HepG2 (cell line): ENCODE results near the gene NEGR1. TPM values are rescaled to one million over a fixed set of nuclear protein-coding genes. Genes with fewer than 3 reads are reported as not detected.

ENCODE experiments used
- ATAC-seq: fragments of 200-7000 bp; cut with Tn5 transposase; 3 replicates; pipeline ENCODE4 v1.9.1; 2020; ENCODE audit warnings: mild to moderate bottlenecking, moderate library complexity
- BruUV-seq: library from RNA; stranded (reverse); fragments of 400-500 nt; replicated peaks from 2 replicates; lab custom pipeline; 2021; lab: Mats Ljungman, UMichigan
- CTCF ChIA-PET: fragments of 300-600 bp; formaldehyde crosslinking; extraction: SDS; loops from one replicate; lab custom pipeline; 2021; ENCODE audit warnings: low total read pairs, inconsistent platforms, low intra/inter-chr PET ratio; lab: Yijun Ruan, JAX
- POLR2A ChIA-PET: fragments of 350-600 bp; sonication (Branson Sonifier 250); formaldehyde crosslinking; loops from one replicate; lab custom pipeline; 2020; ENCODE audit warnings: antibody characterized with exemption, inconsistent platforms; lab: Yijun Ruan, JAX
- DNase-seq: peaks from one replicate; pipeline ENCODE4 v3.0.0-alpha.2; 2015; ENCODE audit warnings: low spot score
- FAIRE-seq: peaks from 3 replicates; lab custom pipeline; 2011; peaks lifted over from hg19 to GRCh38; lab: Jason Lieb, UNC
- H2AFZ ChIP-seq: one replicate; pipeline ENCODE4 v1.6.1; 2011; ENCODE audit warnings: low read length, inconsistent platforms
- H3K27ac ChIP-seq: fragments of 300-600 bp; 3 replicates; pipeline ENCODE4 v1.8.0; 2011; ENCODE audit warnings: mixed run types, mild to moderate bottlenecking, mixed read lengths, low read length, inconsistent platforms; ENCODE audit not compliant: insufficient read depth; ENCODE audit errors: extremely low read length
- H3K27me3 ChIP-seq, 2 experiments: fragments of 200-600 bp in 1 of 2; 2 replicates in 1 of 2; 3 replicates in 1 of 2; pipeline versions ENCODE4 v1.6.0 to v1.8.0; 2011; ENCODE audit warnings: low read length in 2 of 2, mild to moderate bottlenecking in 2 of 2, moderate library complexity in 2 of 2, inconsistent platforms in 1 of 2; ENCODE audit not compliant: insufficient read depth in 2 of 2, control insufficient read depth in 1 of 2
- H3K36me3 ChIP-seq, 2 experiments: fragments of 200-600 bp in 1 of 2; replicated peaks in 1 of 2; 2 replicates in 1 of 2; 3 replicates in 1 of 2; pipeline versions ENCODE4 v1.5.1 to v1.8.0; 2011; ENCODE audit warnings: low read length in 2 of 2, inconsistent platforms in 1 of 2; ENCODE audit not compliant: insufficient read depth in 2 of 2, control insufficient read depth in 1 of 2
- H3K4me1 ChIP-seq: 2 replicates; pipeline ENCODE4 v1.5.1; 2012; ENCODE audit warnings: low read length, inconsistent platforms; ENCODE audit not compliant: insufficient read depth
- H3K4me2 ChIP-seq: 2 replicates; pipeline ENCODE4 v1.6.0; 2011; ENCODE audit warnings: low read depth, low read length, inconsistent platforms
- H3K4me3 ChIP-seq, 3 experiments: fragments of 200-600 bp in 1 of 3; sonication (generic), shearing (Covaris generic) in 1 of 3; replicated peaks in 1 of 3; 2 replicates each; pipeline ENCODE4 v1.5.1; 2011 to 2016; ENCODE audit warnings: low read length in 3 of 3, inconsistent platforms in 2 of 3, low read depth in 2 of 3, mild to moderate bottlenecking in 2 of 3, control low read depth in 1 of 3, mixed read lengths in 1 of 3; ENCODE audit not compliant: insufficient read depth in 1 of 3
- H3K79me2 ChIP-seq: one replicate; pipeline ENCODE4 v1.6.1; 2011; ENCODE audit warnings: low read length, inconsistent platforms; ENCODE audit not compliant: insufficient read depth
- H3K9ac ChIP-seq: 2 replicates; pipeline ENCODE4 v1.6.0; 2011; ENCODE audit warnings: mild to moderate bottlenecking, low read depth, low read length, inconsistent platforms; ENCODE audit not compliant: insufficient read depth
- H3K9me3 ChIP-seq: 2 replicates; pipeline ENCODE4 v1.5.1; 2012; ENCODE audit warnings: mild to moderate bottlenecking, low read length
- H4K20me1 ChIP-seq: 2 replicates; pipeline ENCODE4 v1.6.0; 2011; ENCODE audit warnings: inconsistent platforms, mild to moderate bottlenecking, low read length, moderate library complexity; ENCODE audit not compliant: insufficient read depth
- HBP1 ChIP-seq: IDR thresholded peaks from 2 replicates; pipeline ENCODE4 v1.6.1; 2016; ENCODE audit warnings: low read depth, control low read depth
- HOXA3 ChIP-seq: sonication (generic); formaldehyde crosslinking; IDR thresholded peaks from 2 replicates; pipeline ENCODE4 v1.5.0; 2020; ENCODE audit warnings: missing genetic modification reagents
- MZF1 ChIP-seq: sonication (generic); formaldehyde crosslinking; IDR thresholded peaks from 2 replicates; pipeline ENCODE4 v1.8.1; 2023; ENCODE audit warnings: mild to moderate bottlenecking, missing genetic modification reagents, borderline replicate concordance
- PTBP1 ChIP-seq: fragments of 200-400 bp; formaldehyde crosslinking; IDR thresholded peaks from 2 replicates; pipeline ENCODE4 v1.6.1; 2018; ENCODE audit warnings: low read length, low read depth; ENCODE audit not compliant: poor library complexity, severe bottlenecking
- SP4 ChIP-seq: sonication (generic); formaldehyde crosslinking; IDR thresholded peaks from 2 replicates; pipeline ENCODE4 v1.8.1; 2023; ENCODE audit warnings: mild to moderate bottlenecking, missing genetic modification reagents
- THAP7 ChIP-seq: sonication (generic); formaldehyde crosslinking; IDR thresholded peaks from 2 replicates; pipeline ENCODE4 v1.8.1; 2023; ENCODE audit warnings: mild to moderate bottlenecking, missing genetic modification reagents
- ZIK1 ChIP-seq: sonication (generic); formaldehyde crosslinking; IDR thresholded peaks from 2 replicates; pipeline ENCODE4 v1.5.0; 2020; ENCODE audit warnings: mild to moderate bottlenecking, low read depth, missing genetic modification reagents, borderline replicate concordance
- ZNF207 ChIP-seq: fragments of 450-650 bp; IDR thresholded peaks from 2 replicates; pipeline ENCODE4 v1.6.1; 2016; ENCODE audit warnings: antibody characterized with exemption, borderline replicate concordance
- ZNF33A ChIP-seq: sonication (generic); formaldehyde crosslinking; IDR thresholded peaks from 2 replicates; pipeline ENCODE4 v1.5.1; 2020; ENCODE audit warnings: missing genetic modification reagents, mild to moderate bottlenecking, moderate library complexity, borderline replicate concordance
- ZNF740 ChIP-seq: sonication (generic); formaldehyde crosslinking; IDR thresholded peaks from 2 replicates; pipeline ENCODE4 v1.4.0; 2020; ENCODE audit warnings: missing genetic modification reagents
- ZNF878 ChIP-seq: sonication (generic); formaldehyde crosslinking; IDR thresholded peaks from 2 replicates; pipeline ENCODE4 v1.8.1; 2023; ENCODE audit warnings: mild to moderate bottlenecking, missing genetic modification reagents, moderate library complexity
- ZNF891 ChIP-seq: sonication (generic); formaldehyde crosslinking; IDR thresholded peaks from 2 replicates; pipeline ENCODE4 v1.5.0; 2020; ENCODE audit warnings: mild to moderate bottlenecking, missing genetic modification reagents
- WGBS: methylation state at CpG from one replicate; pipeline ENCODE4 v1.1.6; 2017; ENCODE audit warnings: low lambda C conversion rate; 5-methylcytosine and 5-hydroxymethylcytosine counted together
- in situ Hi-C: cut with HindIII; loops from 2 replicates; pipeline ENCODE4 v1.10.0; 2017; ENCODE audit warnings: low pct_unique_long_range_greater_than_20kb; ENCODE audit not compliant: extremely low pct_ligation_motif_present
- intact Hi-C: fragments of 100-400 bp; cut with micrococcal nuclease; formaldehyde crosslinking; loops from one replicate; pipeline ENCODE4 v1.10.0; 2022; ENCODE audit not compliant: unreplicated experiment
- polyA plus RNA-seq, 8 experiments: library from polyadenylated mRNA; depleted of rRNA in 3 of 8; stranded (reverse) in 7 of 8; unstranded in 1 of 8; fragments of >200 nt; fragmentation: Illumina TruSeq in 4 of 8; extraction: Trizol in 4 of 8; gene quantifications; 2 replicates each; pipeline versions ENCODE4 v1.2.1 to v1.2.3, GENCODE V29; 2011 to 2016; ENCODE audit warnings: low read depth in 4 of 8, missing spikeins in 1 of 8, mixed read lengths in 1 of 8; ENCODE audit not compliant: insufficient read depth in 1 of 8
- total RNA-seq, 5 experiments: library from RNA; depleted of rRNA; stranded (reverse); fragments of >200 nt; fragmentation: Illumina TruSeq; extraction: Trizol; gene quantifications; 2 replicates each; pipeline ENCODE4 v1.2.3, GENCODE V29; 2016; ENCODE audit warnings: low read depth in 1 of 5
- TF ChIP-seq, protein P1 (sequence below): sonication (generic); formaldehyde crosslinking; IDR thresholded peaks from 2 replicates; pipeline ENCODE4 v1.8.0; 2022; ENCODE audit warnings: missing genetic modification reagents, mild to moderate bottlenecking, moderate library complexity, borderline replicate concordance

Gene NEGR1
- total and polyA plus RNA-seq, 2 of the 13 experiments (the other 11 are each of a cell fraction or from before 2014, with no cell fraction given), result not detected

- BruUV-seq, result no TSS peak
- intact Hi-C loops, result no loop called here
- no peaks in the 10 kb centered on the region for H4K20me1 ChIP-seq
- ATAC-seq (no peak), FAIRE-seq (no peak), DNase-seq (no peak)
- ChIA-PET POLR2A (no interaction called here), CTCF (no interaction called here)
- no peak overlapping the region for H2AFZ ChIP-seq
- no peaks in the 10 kb centered on the region for H3K36me3 ChIP-seq
- no peaks in the 10 kb centered on the region for H3K79me2 ChIP-seq
- H3K27me3 ChIP-seq, result no peaks in the 10 kb centered on the region; a peak in 1 of 5 replicates
- in situ Hi-C loops, result no loop called here
- H3K4me3 ChIP-seq, result no peak overlapping the region
- H3K4me1 ChIP-seq, result no peaks in the 10 kb centered on the region
- no peak overlapping the region for H3K27ac ChIP-seq
- H3K4me2 ChIP-seq, result no peak overlapping the region
- WGBS, result 1% methylated on average over 2 of the region's 2 CpGs
- TF ChIP-seq, protein P1, sequence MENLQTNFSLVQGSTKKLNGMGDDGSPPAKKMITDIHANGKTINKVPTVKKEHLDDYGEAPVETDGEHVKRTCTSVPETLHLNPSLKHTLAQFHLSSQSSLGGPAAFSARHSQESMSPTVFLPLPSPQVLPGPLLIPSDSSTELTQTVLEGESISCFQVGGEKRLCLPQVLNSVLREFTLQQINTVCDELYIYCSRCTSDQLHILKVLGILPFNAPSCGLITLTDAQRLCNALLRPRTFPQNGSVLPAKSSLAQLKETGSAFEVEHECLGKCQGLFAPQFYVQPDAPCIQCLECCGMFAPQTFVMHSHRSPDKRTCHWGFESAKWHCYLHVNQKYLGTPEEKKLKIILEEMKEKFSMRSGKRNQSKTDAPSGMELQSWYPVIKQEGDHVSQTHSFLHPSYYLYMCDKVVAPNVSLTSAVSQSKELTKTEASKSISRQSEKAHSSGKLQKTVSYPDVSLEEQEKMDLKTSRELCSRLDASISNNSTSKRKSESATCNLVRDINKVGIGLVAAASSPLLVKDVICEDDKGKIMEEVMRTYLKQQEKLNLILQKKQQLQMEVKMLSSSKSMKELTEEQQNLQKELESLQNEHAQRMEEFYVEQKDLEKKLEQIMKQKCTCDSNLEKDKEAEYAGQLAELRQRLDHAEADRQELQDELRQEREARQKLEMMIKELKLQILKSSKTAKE (CRISPR knock-in tag), result no peak
- TF ChIP-seq ZIK1 (CRISPR knock-in tag), result no peak
- TF ChIP-seq ZNF740 (CRISPR knock-in tag), result no peak
- no peak for TF ChIP-seq PTBP1
- no peak for TF ChIP-seq SP4
- no peak for TF ChIP-seq ZNF207
- no peak for TF ChIP-seq ZNF891 (CRISPR knock-in tag)
- TF ChIP-seq HOXA3 (CRISPR knock-in tag), result no peak
- TF ChIP-seq THAP7 (CRISPR knock-in tag), result no peak
- no peak for TF ChIP-seq HBP1
- no peak for TF ChIP-seq ZNF878 (CRISPR knock-in tag)
- TF ChIP-seq ZNF33A (CRISPR knock-in tag), result no peak
- TF ChIP-seq MZF1 (CRISPR knock-in tag), result no peak
- no peaks in the 10 kb centered on the region; the same call in 1 of the 2 replicates for H3K9me3 ChIP-seq
- H3K9ac ChIP-seq, result no peak overlapping the region
These were observed 721.1 kb downstream of the NEGR1 start for GRCh38 chr1:71561206-71561605.
